ENCODE results near the gene CBARP. TPM values are rescaled to one million over a fixed set of nuclear protein-coding genes. Genes with fewer than 3 reads are reported as not detected.

Gene CBARP
- total RNA-seq, 1 experiment from 2014 or later, result 28.4 TPM

DNA sequence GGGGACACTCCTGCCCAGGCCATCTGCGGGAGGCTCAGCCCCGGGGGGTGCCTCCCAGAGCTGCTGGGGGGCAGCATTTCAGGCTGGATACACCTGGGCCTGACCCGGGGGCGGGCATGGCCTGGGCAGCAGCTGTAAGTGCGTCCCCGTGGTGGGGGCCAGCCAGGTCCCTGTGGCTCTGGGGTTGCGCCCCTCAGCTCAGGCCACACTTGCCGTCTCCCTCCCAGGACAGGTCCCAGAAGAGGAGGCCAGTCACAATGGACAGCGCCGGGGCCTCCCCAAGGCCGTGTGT is 11.6 kb downstream of the CBARP start:
- no peak for DNase-seq
- no peaks in the 10 kb centered on the region for H3K9me3 ChIP-seq (ENCODE audit: control insufficient read depth, low read depth, low read length)

More for the DNA sequence above, 11.6 kb downstream of the CBARP start:
- no peak overlapping the region for H3K4me3 Mint-ChIP-seq
- H3K18ac ChIP-seq (ENCODE audit: insufficient read length, low read depth, low read length), result no peak overlapping the region
- no peak overlapping the region for H3K4ac ChIP-seq (ENCODE audit: low read depth, low read length)
- H3K23me2 ChIP-seq (ENCODE audit: insufficient read length, low read depth, low read length, poor library complexity, severe bottlenecking), result no peaks in the 10 kb centered on the region
- no peak overlapping the region for H4K91ac ChIP-seq (ENCODE audit: insufficient read length, low read depth, low read length)
- no peak overlapping the region for H3K27ac Mint-ChIP-seq
- H2AFZ ChIP-seq (ENCODE audit: low read length), result no peak overlapping the region
- no peak overlapping the region for H3K4me2 ChIP-seq (ENCODE audit: insufficient read depth, insufficient read length, low read length)
- TF ChIP-seq, protein P1, sequence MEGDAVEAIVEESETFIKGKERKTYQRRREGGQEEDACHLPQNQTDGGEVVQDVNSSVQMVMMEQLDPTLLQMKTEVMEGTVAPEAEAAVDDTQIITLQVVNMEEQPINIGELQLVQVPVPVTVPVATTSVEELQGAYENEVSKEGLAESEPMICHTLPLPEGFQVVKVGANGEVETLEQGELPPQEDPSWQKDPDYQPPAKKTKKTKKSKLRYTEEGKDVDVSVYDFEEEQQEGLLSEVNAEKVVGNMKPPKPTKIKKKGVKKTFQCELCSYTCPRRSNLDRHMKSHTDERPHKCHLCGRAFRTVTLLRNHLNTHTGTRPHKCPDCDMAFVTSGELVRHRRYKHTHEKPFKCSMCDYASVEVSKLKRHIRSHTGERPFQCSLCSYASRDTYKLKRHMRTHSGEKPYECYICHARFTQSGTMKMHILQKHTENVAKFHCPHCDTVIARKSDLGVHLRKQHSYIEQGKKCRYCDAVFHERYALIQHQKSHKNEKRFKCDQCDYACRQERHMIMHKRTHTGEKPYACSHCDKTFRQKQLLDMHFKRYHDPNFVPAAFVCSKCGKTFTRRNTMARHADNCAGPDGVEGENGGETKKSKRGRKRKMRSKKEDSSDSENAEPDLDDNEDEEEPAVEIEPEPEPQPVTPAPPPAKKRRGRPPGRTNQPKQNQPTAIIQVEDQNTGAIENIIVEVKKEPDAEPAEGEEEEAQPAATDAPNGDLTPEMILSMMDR (conservative IDR thresholded peaks at IDR 0.05), result no peak
- H2AK5ac ChIP-seq (ENCODE audit: insufficient read length, low read length), result no peak overlapping the region
- H3T11ph ChIP-seq (ENCODE audit: low read length), result no peak overlapping the region
- WGBS (ENCODE audit: extremely low coverage, insufficient read length, low lambda C conversion rate), result no CpG with 5 or more reads among the region's 11 CpGs
- H3K36me3 Mint-ChIP-seq (ENCODE audit: insufficient read depth in 1 of 3, low read depth in 3 of 3), result peaks cover 2 to 9% (median 7%) of the 10 kb centered on the region in 3 experiments; a peak in 5 of 7 replicates
- H4K8ac ChIP-seq (replicated peaks; ENCODE audit: insufficient read length, low read depth, low read length), result no peak overlapping the region
- no peaks in the 10 kb centered on the region for H3K79me2 ChIP-seq (ENCODE audit: insufficient read depth, low read length)
- H3K27me3 ChIP-seq (ENCODE audit: insufficient read depth, low read length), result no peaks in the 10 kb centered on the region
- no peak overlapping the region for H4K5ac ChIP-seq (ENCODE audit: insufficient read length, low read depth, low read length)
- no peak overlapping the region for H2BK20ac ChIP-seq (ENCODE audit: low read depth, low read length, poor library complexity, severe bottlenecking)
- no peaks in the 10 kb centered on the region for H3K9me3 Mint-ChIP-seq
- H4K20me1 ChIP-seq (ENCODE audit: control insufficient read depth, insufficient read depth, insufficient read length), result no peaks in the 10 kb centered on the region
- H3K79me1 ChIP-seq (ENCODE audit: insufficient read depth, low read depth, low read length, poor library complexity, severe bottlenecking), result no peaks in the 10 kb centered on the region
- H3K23ac ChIP-seq (ENCODE audit: insufficient read length, low read depth, low read length), result no peak overlapping the region
- H3K9ac ChIP-seq (ENCODE audit: extremely low read depth, insufficient read length, low read length), result no peak overlapping the region
- H3K14ac ChIP-seq (ENCODE audit: insufficient read depth, low read length), result no peak overlapping the region
- H2BK5ac ChIP-seq (ENCODE audit: insufficient read length, low read length), result no peak overlapping the region
- H3K4me1 Mint-ChIP-seq, result 0 out of 4 replicates have a peak, but pooled peaks cover 0 to 2% of the 10 kb centered on the region in 2 experiments
- H3K56ac ChIP-seq (ENCODE audit: insufficient read length, low read depth, low read length), result no peak overlapping the region
- H3K4me1 ChIP-seq (ENCODE audit: insufficient read depth, low read length), result no peaks in the 10 kb centered on the region
- H3K27ac ChIP-seq (ENCODE audit: insufficient read length, low read depth, low read length), result no peak overlapping the region
- H3K27me3 Mint-ChIP-seq (ENCODE audit: low read depth), result no peaks in the 10 kb centered on the region
- H2BK15ac ChIP-seq (ENCODE audit: low read depth, low read length), result no peak overlapping the region
- no peak overlapping the region for H2BK12ac ChIP-seq (ENCODE audit: insufficient read length, low read depth, low read length)
- H2BK120ac ChIP-seq (ENCODE audit: low read depth, low read length, poor library complexity, severe bottlenecking), result no peak overlapping the region

All from H9 (cell line).